ENCODE data around the gene COX6B1.

The COX6B1 gene

DNA sequence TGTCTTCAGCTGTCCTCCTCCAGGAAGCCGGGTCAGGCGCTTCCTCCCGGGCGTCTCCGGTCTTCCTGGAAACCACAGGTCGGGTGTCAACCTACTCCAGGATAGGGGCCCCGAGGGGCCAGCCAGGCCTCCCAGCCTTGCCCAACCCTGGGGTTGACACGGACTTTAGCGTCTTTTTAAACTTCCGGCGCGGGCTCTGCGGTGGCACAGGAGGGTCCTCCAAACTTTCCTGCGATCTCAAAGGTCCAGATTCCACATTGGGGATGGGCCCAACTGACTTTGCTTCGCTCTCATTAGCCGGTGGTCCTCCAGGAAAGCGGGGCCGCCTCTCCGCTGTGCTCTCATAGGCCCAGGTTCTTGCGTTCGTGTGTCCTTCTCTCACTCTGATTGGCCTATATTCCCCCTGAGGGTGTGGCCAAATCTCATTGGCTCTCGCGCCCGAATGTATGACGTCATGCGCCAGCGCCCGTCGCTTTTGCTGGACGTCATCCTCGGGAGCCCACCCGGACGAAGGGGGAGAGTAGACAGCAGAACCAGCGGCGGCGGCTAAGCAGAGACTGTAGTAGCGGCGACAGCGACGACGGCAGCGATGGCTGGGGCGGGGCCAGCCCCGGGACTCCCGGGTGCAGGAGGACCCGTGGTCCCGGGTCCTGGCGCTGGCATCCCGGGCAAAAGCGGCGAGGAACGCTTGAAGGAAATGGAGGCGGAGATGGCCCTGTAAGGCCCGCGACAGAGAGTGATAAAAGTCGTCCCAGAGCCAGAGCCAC, 19.4 kb upstream of the COX6B1 start, which contains the start of gene RBM42:
TSS of gene RBM42 (plus strand) at position 472 of the 767 bp plus-strand sequence. CDS start at position 590, 118 bp downstream.
- TF ChIP-seq EZH2 (IDR thresholded peaks at IDR 0.05; ENCODE audit: borderline replicate concordance, low read depth, low read length, severe bottlenecking), result no peak
- no peak for TF ChIP-seq CTCF (IDR thresholded peaks at IDR 0.05; ENCODE audit: borderline replicate concordance, extremely low read depth, low read length, poor library complexity, severe bottlenecking)
- Histone ChIP-seq H3K36me3 (ENCODE audit: insufficient read depth, low read length) (peaks cover 36% of the 10 kb centered on the region), H3K27me3 (ENCODE audit: insufficient read depth, low read length, poor library complexity) (no peaks in the 10 kb centered on the region), H2AFZ (ENCODE audit: low read depth, low read length) (peak within 1 kb of the TSS; percentile 72), H3K4me3 (ENCODE audit: low read depth in 1 of 2, low read length in 2 of 2) (peak within 1 kb of the TSS; percentile 81 to 86), H3K9me3 (ENCODE audit: insufficient read depth, low read length, severe bottlenecking) (no peaks in the 10 kb centered on the region), H3K79me2 (ENCODE audit: insufficient read depth, low read length) (peaks cover 13% of the 10 kb centered on the region), H3K4me1 (ENCODE audit: insufficient read depth, low read length) (peaks cover 27% of the 10 kb centered on the region), H4K20me1 (ENCODE audit: insufficient read depth, low read length) (no peaks in the 10 kb centered on the region; the same call in 1 of the 2 replicates), H3K27ac (ENCODE audit: low read length) (peak within 1 kb of the TSS; percentile 81), H3K9ac (ENCODE audit: low read depth, low read length) (peak within 1 kb of the TSS; percentile 77), H3K4me2 (ENCODE audit: insufficient read depth, low read length) (peak within 1 kb of the TSS; percentile 91)
- DNase-seq (peak; percentile 99), ATAC-seq (ENCODE audit: insufficient read depth, low read depth) (peak; percentile 100)

DNA sequence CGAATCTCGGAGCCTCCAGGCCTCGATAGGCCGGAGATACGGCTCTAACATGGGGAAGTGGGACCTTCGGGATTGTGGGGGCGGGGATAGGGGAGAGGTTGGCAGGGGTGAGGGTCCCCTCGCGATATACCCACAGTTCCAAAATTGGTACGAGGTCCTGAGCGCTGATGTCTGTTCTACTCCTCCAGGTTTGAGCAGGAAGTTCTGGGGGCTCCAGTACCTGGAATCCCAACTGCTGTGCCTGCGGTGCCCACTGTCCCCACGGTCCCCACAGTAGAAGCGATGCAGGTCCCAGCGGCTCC, 18.8 kb upstream of the COX6B1 start:
- Histone ChIP-seq H2AFZ (ENCODE audit: low read depth, low read length) (peak overlapping the region; percentile 59), H3K79me2 (ENCODE audit: insufficient read depth, low read length) (peaks cover 13% of the 10 kb centered on the region), H3K27me3 (ENCODE audit: insufficient read depth, low read length, poor library complexity) (no peaks in the 10 kb centered on the region), H3K36me3 (ENCODE audit: insufficient read depth, low read length) (peaks cover 41% of the 10 kb centered on the region), H3K27ac (ENCODE audit: low read length) (peak overlapping the region; percentile 70), H3K4me3 (ENCODE audit: low read depth in 1 of 2, low read length in 2 of 2) (peak overlapping the region; percentile 81 to 86), H4K20me1 (ENCODE audit: insufficient read depth, low read length) (no peaks in the 10 kb centered on the region; the same call in 1 of the 2 replicates), H3K4me2 (ENCODE audit: insufficient read depth, low read length) (peak overlapping the region; percentile 91), H3K4me1 (ENCODE audit: insufficient read depth, low read length) (peaks cover 27% of the 10 kb centered on the region), H3K9me3 (ENCODE audit: insufficient read depth, low read length, severe bottlenecking) (no peaks in the 10 kb centered on the region), H3K9ac (ENCODE audit: low read depth, low read length) (peak overlapping the region; percentile 77)
- ATAC-seq (ENCODE audit: insufficient read depth, low read depth) (no peak), DNase-seq (no peak)
- TF ChIP-seq EZH2 (IDR thresholded peaks at IDR 0.05; ENCODE audit: borderline replicate concordance, low read depth, low read length, severe bottlenecking), result no peak
- TF ChIP-seq CTCF (IDR thresholded peaks at IDR 0.05; ENCODE audit: borderline replicate concordance, extremely low read depth, low read length, poor library complexity, severe bottlenecking), result no peak

DNA sequence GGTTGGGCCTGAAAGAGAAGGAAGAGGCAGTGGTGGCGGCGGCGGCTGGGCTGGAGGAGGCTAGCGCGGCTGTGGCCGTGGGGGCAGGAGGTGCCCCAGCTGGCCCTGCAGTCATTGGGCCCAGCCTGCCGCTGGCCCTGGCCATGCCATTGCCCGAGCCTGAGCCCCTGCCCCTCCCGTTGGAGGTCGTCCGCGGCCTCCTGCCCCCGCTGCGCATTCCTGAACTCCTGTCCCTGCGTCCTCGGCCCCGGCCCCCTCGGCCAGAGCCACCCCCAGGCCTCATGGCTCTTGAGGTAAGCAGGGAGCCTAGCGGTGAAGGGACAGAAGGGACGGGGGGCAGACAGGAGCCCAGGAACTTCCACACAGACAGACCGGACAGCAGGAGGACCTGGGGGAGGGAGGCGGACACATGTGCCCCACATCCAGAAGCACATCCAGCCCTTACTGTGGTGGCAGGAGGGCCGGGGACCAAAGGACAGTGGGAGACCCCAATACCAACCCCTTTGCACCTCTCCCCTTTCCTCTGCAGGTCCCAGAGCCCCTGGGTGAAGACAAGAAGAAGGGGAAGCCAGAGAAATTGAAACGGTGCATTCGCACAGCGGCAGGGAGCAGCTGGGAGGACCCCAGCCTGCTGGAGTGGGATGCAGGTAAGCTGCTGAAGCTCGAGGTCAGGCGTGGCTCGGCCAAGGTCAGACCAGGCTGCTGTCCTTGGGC, 14.2 kb upstream of the COX6B1 start:
- H3K27me3 ChIP-seq (ENCODE audit: insufficient read depth, low read length, poor library complexity), result no peaks in the 10 kb centered on the region
- peaks cover 13% of the 10 kb centered on the region for H3K79me2 ChIP-seq (ENCODE audit: insufficient read depth, low read length)
- no peak overlapping the region for H3K4me2 ChIP-seq (ENCODE audit: insufficient read depth, low read length)
- peaks cover 18% of the 10 kb centered on the region for H3K4me1 ChIP-seq (ENCODE audit: insufficient read depth, low read length)
- no peak overlapping the region for H2AFZ ChIP-seq (ENCODE audit: low read depth, low read length)
- H3K9me3 ChIP-seq (ENCODE audit: insufficient read depth, low read length, severe bottlenecking), result no peaks in the 10 kb centered on the region
- ATAC-seq (ENCODE audit: insufficient read depth, low read depth) (no peak), DNase-seq (no peak)
- H4K20me1 ChIP-seq (ENCODE audit: insufficient read depth, low read length), result no peaks in the 10 kb centered on the region; the same call in 1 of the 2 replicates
- H3K9ac ChIP-seq (ENCODE audit: low read depth, low read length), result no peak overlapping the region
- H3K4me3 ChIP-seq (ENCODE audit: low read depth in 1 of 2, low read length in 2 of 2), result no peak overlapping the region
- peaks cover 80% of the 10 kb centered on the region for H3K36me3 ChIP-seq (ENCODE audit: insufficient read depth, low read length)
- TF ChIP-seq EZH2 (IDR thresholded peaks at IDR 0.05; ENCODE audit: borderline replicate concordance, low read depth, low read length, severe bottlenecking) (no peak), CTCF (IDR thresholded peaks at IDR 0.05; ENCODE audit: borderline replicate concordance, extremely low read depth, low read length, poor library complexity, severe bottlenecking) (no peak)
- H3K27ac ChIP-seq (ENCODE audit: low read length), result no peak overlapping the region

Data from DND-41 (cell line).